Measurements from ENCODE around the gene AHSG.

- TF ChIP-seq, protein P1, sequence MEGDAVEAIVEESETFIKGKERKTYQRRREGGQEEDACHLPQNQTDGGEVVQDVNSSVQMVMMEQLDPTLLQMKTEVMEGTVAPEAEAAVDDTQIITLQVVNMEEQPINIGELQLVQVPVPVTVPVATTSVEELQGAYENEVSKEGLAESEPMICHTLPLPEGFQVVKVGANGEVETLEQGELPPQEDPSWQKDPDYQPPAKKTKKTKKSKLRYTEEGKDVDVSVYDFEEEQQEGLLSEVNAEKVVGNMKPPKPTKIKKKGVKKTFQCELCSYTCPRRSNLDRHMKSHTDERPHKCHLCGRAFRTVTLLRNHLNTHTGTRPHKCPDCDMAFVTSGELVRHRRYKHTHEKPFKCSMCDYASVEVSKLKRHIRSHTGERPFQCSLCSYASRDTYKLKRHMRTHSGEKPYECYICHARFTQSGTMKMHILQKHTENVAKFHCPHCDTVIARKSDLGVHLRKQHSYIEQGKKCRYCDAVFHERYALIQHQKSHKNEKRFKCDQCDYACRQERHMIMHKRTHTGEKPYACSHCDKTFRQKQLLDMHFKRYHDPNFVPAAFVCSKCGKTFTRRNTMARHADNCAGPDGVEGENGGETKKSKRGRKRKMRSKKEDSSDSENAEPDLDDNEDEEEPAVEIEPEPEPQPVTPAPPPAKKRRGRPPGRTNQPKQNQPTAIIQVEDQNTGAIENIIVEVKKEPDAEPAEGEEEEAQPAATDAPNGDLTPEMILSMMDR (IDR thresholded peaks at IDR 0.05) = peak; percentile 80 to 92 (median 90)
- TF ChIP-seq POLR2AphosphoS5 (IDR thresholded peaks at IDR 0.05) (peak; percentile 60), POLR2A (IDR thresholded peaks at IDR 0.05) (no peak)
These were observed 2.0 kb downstream of the AHSG start for GRCh38 chr3:186614597-186615483.

Data from prostate gland (tissue), 2 donors.